NB4 (cell line): ENCODE data around the gene NBEAL1.

Experiments
- POLR2A ChIP-seq: IDR thresholded peaks from 2 replicates; pipeline ENCODE4 v1.6.1; 2011; ENCODE audit warnings: mild to moderate bottlenecking; ENCODE audit not compliant: insufficient read length; ENCODE audit errors: extremely low read depth
- TF ChIP-seq, protein P1 (sequence below): IDR thresholded peaks from one replicate; pipeline ENCODE4 v1.5.1; 2012; ENCODE audit warnings: low read depth, low read length

DNA sequence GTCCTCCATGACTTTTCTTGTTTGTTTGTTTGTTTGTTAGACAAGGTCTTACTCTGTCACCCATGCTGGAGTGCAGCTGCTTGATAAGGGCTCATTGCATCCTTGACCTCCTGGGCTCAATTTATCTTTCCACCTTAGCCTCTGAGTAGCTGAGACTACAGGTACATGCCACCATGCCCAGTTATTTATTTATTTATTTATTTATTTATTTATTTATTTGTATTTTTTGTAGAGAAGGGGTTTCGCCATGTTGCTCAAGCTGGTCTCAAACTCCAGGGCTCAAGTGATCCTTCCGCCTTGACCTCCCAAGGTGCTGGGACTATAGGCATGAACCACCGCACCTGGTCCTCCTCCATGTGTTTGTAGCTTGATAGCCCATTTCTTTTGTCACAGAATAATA is 37.9 kb downstream of the NBEAL1 start:
- TF ChIP-seq, protein P1, sequence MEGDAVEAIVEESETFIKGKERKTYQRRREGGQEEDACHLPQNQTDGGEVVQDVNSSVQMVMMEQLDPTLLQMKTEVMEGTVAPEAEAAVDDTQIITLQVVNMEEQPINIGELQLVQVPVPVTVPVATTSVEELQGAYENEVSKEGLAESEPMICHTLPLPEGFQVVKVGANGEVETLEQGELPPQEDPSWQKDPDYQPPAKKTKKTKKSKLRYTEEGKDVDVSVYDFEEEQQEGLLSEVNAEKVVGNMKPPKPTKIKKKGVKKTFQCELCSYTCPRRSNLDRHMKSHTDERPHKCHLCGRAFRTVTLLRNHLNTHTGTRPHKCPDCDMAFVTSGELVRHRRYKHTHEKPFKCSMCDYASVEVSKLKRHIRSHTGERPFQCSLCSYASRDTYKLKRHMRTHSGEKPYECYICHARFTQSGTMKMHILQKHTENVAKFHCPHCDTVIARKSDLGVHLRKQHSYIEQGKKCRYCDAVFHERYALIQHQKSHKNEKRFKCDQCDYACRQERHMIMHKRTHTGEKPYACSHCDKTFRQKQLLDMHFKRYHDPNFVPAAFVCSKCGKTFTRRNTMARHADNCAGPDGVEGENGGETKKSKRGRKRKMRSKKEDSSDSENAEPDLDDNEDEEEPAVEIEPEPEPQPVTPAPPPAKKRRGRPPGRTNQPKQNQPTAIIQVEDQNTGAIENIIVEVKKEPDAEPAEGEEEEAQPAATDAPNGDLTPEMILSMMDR = no peak
- TF ChIP-seq POLR2A = no peak
